Spleen (tissue), 7 donors: ENCODE data around the gene PPP1R26.

Experiments used
- CTCF ChIP-seq, 11 experiments: fragments of 200-600 bp in 7 of 11; fragments of 450-650 bp in 4 of 11; sonication (generic) in 4 of 11; IDR thresholded peaks in 8 of 11; conservative IDR thresholded peaks in 3 of 11; 1 replicate in 7 of 11; 2 replicates in 4 of 11; pipeline versions ENCODE4 v1.4.0 to v1.8.0; 2016 to 2021; ENCODE audit warnings: antibody characterized with exemption in 11 of 11, inconsistent platforms in 4 of 11, mild to moderate bottlenecking in 1 of 11
- POLR2A ChIP-seq, 3 donors: fragments of 450-650 bp; IDR thresholded peaks; one replicate each; pipeline ENCODE4 v1.5.1; 2017; ENCODE audit warnings: antibody characterized with exemption in 3 of 3, mild to moderate bottlenecking in 1 of 3
- donor health status: DM: no; HTN: no; CAD: no; lungs with moderate emphysema.
- donor health status: DM: no; HTN: no; CAD: no.
- donor health status: DM: no; HTN: no; CAD: no.

GRCh38 chr9:135533113-135533512, 53.5 kb downstream of the PPP1R26 start:
- TF ChIP-seq CTCF (IDR thresholded peaks at IDR 0.05 in 8 of 11, conservative IDR thresholded peaks at IDR 0.05 in 3 of 11) (no peak), POLR2A (IDR thresholded peaks at IDR 0.05) (no peak)
